Measurements from ENCODE around the gene DIPK1B.
"Not testable (repeated sequence)": the region's sequence is repeated elsewhere in the genome, so short reads cannot be mapped to it uniquely, and the experiment has no call there.

DIPK1B gene

GRCh38 chr9:136700959-136701667, 11.3 kb upstream of the DIPK1B start:
- TF ChIP-seq SPI1 (IDR thresholded peaks at IDR 0.05; ENCODE audit: borderline replicate concordance, low read depth) (no peak), GABPA (IDR thresholded peaks at IDR 0.05; ENCODE audit: low read depth) (no peak), POLR2AphosphoS5 (IDR thresholded peaks at IDR 0.05; ENCODE audit: low read depth) (no peak)
- TF ChIP-seq, protein P1, sequence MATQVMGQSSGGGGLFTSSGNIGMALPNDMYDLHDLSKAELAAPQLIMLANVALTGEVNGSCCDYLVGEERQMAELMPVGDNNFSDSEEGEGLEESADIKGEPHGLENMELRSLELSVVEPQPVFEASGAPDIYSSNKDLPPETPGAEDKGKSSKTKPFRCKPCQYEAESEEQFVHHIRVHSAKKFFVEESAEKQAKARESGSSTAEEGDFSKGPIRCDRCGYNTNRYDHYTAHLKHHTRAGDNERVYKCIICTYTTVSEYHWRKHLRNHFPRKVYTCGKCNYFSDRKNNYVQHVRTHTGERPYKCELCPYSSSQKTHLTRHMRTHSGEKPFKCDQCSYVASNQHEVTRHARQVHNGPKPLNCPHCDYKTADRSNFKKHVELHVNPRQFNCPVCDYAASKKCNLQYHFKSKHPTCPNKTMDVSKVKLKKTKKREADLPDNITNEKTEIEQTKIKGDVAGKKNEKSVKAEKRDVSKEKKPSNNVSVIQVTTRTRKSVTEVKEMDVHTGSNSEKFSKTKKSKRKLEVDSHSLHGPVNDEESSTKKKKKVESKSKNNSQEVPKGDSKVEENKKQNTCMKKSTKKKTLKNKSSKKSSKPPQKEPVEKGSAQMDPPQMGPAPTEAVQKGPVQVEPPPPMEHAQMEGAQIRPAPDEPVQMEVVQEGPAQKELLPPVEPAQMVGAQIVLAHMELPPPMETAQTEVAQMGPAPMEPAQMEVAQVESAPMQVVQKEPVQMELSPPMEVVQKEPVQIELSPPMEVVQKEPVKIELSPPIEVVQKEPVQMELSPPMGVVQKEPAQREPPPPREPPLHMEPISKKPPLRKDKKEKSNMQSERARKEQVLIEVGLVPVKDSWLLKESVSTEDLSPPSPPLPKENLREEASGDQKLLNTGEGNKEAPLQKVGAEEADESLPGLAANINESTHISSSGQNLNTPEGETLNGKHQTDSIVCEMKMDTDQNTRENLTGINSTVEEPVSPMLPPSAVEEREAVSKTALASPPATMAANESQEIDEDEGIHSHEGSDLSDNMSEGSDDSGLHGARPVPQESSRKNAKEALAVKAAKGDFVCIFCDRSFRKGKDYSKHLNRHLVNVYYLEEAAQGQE (IDR thresholded peaks at IDR 0.05; ENCODE audit: insufficient replicate concordance, low read depth), result no peak
- TF ChIP-seq, protein P2, sequence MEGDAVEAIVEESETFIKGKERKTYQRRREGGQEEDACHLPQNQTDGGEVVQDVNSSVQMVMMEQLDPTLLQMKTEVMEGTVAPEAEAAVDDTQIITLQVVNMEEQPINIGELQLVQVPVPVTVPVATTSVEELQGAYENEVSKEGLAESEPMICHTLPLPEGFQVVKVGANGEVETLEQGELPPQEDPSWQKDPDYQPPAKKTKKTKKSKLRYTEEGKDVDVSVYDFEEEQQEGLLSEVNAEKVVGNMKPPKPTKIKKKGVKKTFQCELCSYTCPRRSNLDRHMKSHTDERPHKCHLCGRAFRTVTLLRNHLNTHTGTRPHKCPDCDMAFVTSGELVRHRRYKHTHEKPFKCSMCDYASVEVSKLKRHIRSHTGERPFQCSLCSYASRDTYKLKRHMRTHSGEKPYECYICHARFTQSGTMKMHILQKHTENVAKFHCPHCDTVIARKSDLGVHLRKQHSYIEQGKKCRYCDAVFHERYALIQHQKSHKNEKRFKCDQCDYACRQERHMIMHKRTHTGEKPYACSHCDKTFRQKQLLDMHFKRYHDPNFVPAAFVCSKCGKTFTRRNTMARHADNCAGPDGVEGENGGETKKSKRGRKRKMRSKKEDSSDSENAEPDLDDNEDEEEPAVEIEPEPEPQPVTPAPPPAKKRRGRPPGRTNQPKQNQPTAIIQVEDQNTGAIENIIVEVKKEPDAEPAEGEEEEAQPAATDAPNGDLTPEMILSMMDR (IDR thresholded peaks at IDR 0.05; ENCODE audit: insufficient read depth, low read length), result no peak
- Histone ChIP-seq H3K27ac (replicated peaks) (no peak overlapping the region), H3K4me3 (replicated peaks; ENCODE audit: insufficient read depth, low read length) (no peak overlapping the region), H3K27me3 (ENCODE audit: insufficient read depth, poor library complexity, severe bottlenecking) (no peaks in the 10 kb centered on the region)
- DNase-seq (ENCODE audit: low read depth in 1 of 2, low spot score in 1 of 2), result no peak

DNA sequence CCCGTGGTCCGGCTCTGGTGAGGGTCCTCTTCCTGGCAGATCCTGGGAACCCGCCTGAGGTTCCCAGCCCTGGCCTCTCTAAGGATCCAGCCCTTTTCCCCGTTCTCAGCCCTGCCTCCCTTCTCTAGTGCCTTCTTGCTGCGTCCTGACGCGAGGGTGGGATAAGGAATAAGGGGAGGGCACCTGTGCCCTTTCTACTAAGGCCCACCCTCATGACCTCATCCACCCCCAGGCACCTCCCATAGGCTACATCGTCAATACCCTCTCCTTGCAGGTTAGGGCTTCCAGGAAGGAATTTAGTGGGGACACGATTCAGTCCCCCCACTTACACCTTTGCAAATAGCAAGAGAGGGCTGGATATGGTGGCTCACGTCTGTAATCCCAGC, 10.7 kb upstream of the DIPK1B start:
- Histone ChIP-seq H3K27ac (replicated peaks) (no peak overlapping the region), H3K27me3 (ENCODE audit: insufficient read depth, poor library complexity, severe bottlenecking) (no peaks in the 10 kb centered on the region), H3K4me3 (replicated peaks; ENCODE audit: insufficient read depth, low read length) (no peak overlapping the region)
- DNase-seq (ENCODE audit: low read depth in 1 of 2, low spot score in 1 of 2), result no peak
- no peak for TF ChIP-seq SPI1 (IDR thresholded peaks at IDR 0.05; ENCODE audit: borderline replicate concordance, low read depth)

- H3K27me3 ChIP-seq (ENCODE audit: insufficient read depth, poor library complexity, severe bottlenecking), result no peaks in the 10 kb centered on the region
- no peak overlapping the region for H3K4me3 ChIP-seq (replicated peaks; ENCODE audit: insufficient read depth, low read length)
- TF ChIP-seq, protein P2 (IDR thresholded peaks at IDR 0.05; ENCODE audit: insufficient read depth, low read length), result no peak
- TF ChIP-seq, protein P1 (IDR thresholded peaks at IDR 0.05; ENCODE audit: insufficient replicate concordance, low read depth), result no peak
- TF ChIP-seq SPI1 (IDR thresholded peaks at IDR 0.05; ENCODE audit: borderline replicate concordance, low read depth), result peak; percentile 71; the same call in 1 of the 2 replicates
- no peak for TF ChIP-seq GABPA (IDR thresholded peaks at IDR 0.05; ENCODE audit: low read depth)
- TF ChIP-seq POLR2AphosphoS5 (IDR thresholded peaks at IDR 0.05; ENCODE audit: low read depth), result no peak
- H3K27ac ChIP-seq (replicated peaks), result no peak overlapping the region
- peak in 1 of 2 experiments; percentile 82 for DNase-seq (ENCODE audit: low read depth in 1 of 2, low spot score in 1 of 2)
Measured at GRCh38 chr9:136703276-136703860, 9.0 kb upstream of the DIPK1B start.

DNA sequence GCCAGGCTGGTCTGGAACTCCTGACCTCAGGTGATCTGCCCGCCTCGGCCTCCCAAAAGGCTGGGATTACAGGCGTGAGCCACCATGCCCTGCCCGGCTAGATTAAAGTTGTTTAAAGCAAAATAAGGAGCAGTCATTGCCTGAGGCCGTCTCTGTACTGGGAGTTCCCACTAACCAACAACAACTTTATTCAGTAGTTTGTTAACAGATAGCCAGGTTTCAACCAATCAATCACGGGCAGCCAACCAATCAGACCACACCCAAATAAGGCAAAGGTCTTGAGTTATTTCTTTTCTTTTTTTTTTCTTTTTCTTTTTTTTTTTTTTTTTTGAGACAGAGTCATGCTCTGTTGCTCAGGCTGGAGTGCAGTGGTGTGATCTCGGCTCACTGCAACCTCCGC, 7.6 kb upstream of the DIPK1B start:
- DNase-seq (ENCODE audit: low read depth in 1 of 2, low spot score in 1 of 2); H3K27ac ChIP-seq (replicated peaks); H3K4me3 ChIP-seq (replicated peaks; ENCODE audit: insufficient read depth, low read length); H3K27me3 ChIP-seq (ENCODE audit: insufficient read depth, poor library complexity, severe bottlenecking): not testable (repeated sequence)
